NCI-H187 treated with DMSO at 0.1 percent for 48 hours (cell line): ENCODE data around the gene MFSD11.
"Not testable (repeated sequence)": the region's sequence is repeated elsewhere in the genome, so short reads cannot be mapped to it uniquely, and the experiment has no call there.

Source experiments
- DNase-seq: peaks from one replicate; lab custom pipeline; 2025; lab: John Stamatoyannopoulos, UW

MFSD11 gene

GRCh38 chr17:76709077-76709950, 28.6 kb upstream of the MFSD11 start:
- DNase-seq: no peak

- not testable (repeated sequence) for DNase-seq
Observed at GRCh38 chr17:76709951-76710862, 27.7 kb upstream of the MFSD11 start.

GRCh38 chr17:76710863-76711611, 26.9 kb upstream of the MFSD11 start, which contains the start of gene MXRA7:
TSS of gene MXRA7 (minus strand) at chr17:76710965. CDS start at chr17:76710946, 19 bp downstream.
- DNase-seq: no peak

- DNase-seq: not testable (repeated sequence)
Observed at GRCh38 chr17:76712321-76712720, 25.6 kb upstream of the MFSD11 start.

- no peak for DNase-seq
Observed at GRCh38 chr17:76713765-76714164, 24.2 kb upstream of the MFSD11 start.

- no peak for DNase-seq
Observed at GRCh38 chr17:76714336-76714735, 23.6 kb upstream of the MFSD11 start.

GRCh38 chr17:76714822-76715495, 23.0 kb upstream of the MFSD11 start:
- DNase-seq: no peak

GRCh38 chr17:76715496-76715830, 22.5 kb upstream of the MFSD11 start:
- no peak for DNase-seq

- no peak for DNase-seq
Observed at GRCh38 chr17:76716146-76716838, 21.6 kb upstream of the MFSD11 start.

GRCh38 chr17:76716839-76717215, 21.1 kb upstream of the MFSD11 start:
- DNase-seq: no peak

GRCh38 chr17:76718516-76718915, 19.4 kb upstream of the MFSD11 start:
- no peak for DNase-seq

- no peak for DNase-seq
Observed at GRCh38 chr17:76720211-76720610, 17.7 kb upstream of the MFSD11 start.

GRCh38 chr17:76720941-76721340, 17.0 kb upstream of the MFSD11 start:
- no peak for DNase-seq

GRCh38 chr17:76721463-76721862, 16.5 kb upstream of the MFSD11 start:
- DNase-seq: no peak

GRCh38 chr17:76722279-76722678, 15.6 kb upstream of the MFSD11 start:
- no peak for DNase-seq

- DNase-seq: not testable (repeated sequence)
Observed at GRCh38 chr17:76722977-76723376, 14.9 kb upstream of the MFSD11 start.

- no peak for DNase-seq
Observed at GRCh38 chr17:76723812-76724211, 14.1 kb upstream of the MFSD11 start.

- DNase-seq: no peak
Observed at GRCh38 chr17:76725580-76726230, 12.2 kb upstream of the MFSD11 start.

- peak; percentile 83 for DNase-seq
Observed at GRCh38 chr17:76726231-76726775, 11.6 kb upstream of the MFSD11 start, which contains the start of gene JMJD6. TSS of gene JMJD6 (minus strand) at chr17:76726606. CDS start at chr17:76726475, 131 bp downstream.
